HG03442 (cell line): ENCODE results near the gene MT1H.
"Not testable (repeated sequence)": the region's sequence is repeated elsewhere in the genome, so short reads cannot be mapped to it uniquely, and the experiment has no call there.

Experiments used
- ATAC-seq: cut with Tn5 transposase; IDR thresholded peaks from one replicate; pipeline ENCODE4 v1.9.1; 2021; ENCODE audit warnings: mild to moderate bottlenecking, moderate library complexity; ENCODE audit not compliant: unreplicated experiment

The MT1H gene

GRCh38 chr16:56713794-56714193, 44.2 kb downstream of the MT1H start:
- ATAC-seq = no peak

DNA sequence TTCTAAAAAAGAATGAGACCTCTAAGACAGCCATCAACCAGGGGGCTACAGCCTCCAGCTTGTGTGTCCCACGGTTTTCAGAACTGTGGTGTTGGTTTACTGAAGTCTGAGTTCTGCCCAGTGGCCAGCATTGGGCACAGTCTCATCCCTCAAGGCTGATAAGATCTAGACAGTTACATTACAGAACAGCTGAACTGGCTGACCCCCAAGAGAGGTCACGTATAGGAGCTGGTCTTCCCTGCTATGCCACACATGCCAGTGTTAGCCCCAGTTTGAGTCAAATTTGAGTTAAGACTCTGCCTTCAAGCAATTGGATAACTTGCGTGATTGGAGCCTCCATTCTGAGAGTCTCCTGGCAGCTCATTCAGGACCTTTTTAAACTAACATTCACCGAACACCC, 45.5 kb downstream of the MT1H start:
- no peak for ATAC-seq

DNA sequence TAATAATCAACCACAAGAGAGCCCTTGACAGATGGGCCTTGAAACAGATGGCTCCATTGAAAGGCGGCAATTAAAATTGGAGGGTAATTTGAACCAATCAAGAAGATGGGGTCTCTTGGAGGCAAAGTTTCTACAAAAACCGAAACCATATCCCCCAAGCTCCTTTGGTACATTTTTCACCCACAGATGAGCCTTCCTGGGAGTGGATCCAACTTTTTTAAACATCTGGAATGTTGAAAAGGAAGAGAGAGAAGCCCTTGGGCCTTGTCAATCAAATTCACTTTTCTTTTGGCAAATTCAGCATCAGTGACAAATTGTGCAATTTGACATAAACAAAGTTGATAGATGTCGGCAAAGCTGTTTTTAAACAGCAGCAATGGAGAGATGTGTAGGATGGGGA, 47.1 kb downstream of the MT1H start:
- ATAC-seq = no peak

GRCh38 chr16:56717532-56717931, 47.9 kb downstream of the MT1H start:
- ATAC-seq = not testable (repeated sequence)
